MCF 10A (cell line): Measurements from ENCODE around the gene ATG16L2. TPM values are rescaled to one million over a fixed set of nuclear protein-coding genes. Genes with fewer than 3 reads are reported as not detected.
"Not testable (repeated sequence)": the region's sequence is repeated elsewhere in the genome, so short reads cannot be mapped to it uniquely, and the experiment has no call there.

ENCODE experiments used
- BruUV-seq: library from RNA; stranded (reverse); fragments of 400-500 nt; replicated peaks from 2 replicates; lab custom pipeline; 2021; lab: Mats Ljungman, UMichigan
- CTCF ChIA-PET: fragments of 300-600 bp; sonication (Branson Sonifier 250); formaldehyde crosslinking; extraction: SDS; loops from one replicate; lab custom pipeline; 2021; ENCODE audit warnings: antibody characterized with exemption, inconsistent platforms; lab: Yijun Ruan, JAX
- POLR2A ChIA-PET: fragments of 300-600, 350-650 bp; sonication (Branson Sonifier 250); formaldehyde crosslinking; extraction: SDS; loops from one replicate; lab custom pipeline; 2020; ENCODE audit warnings: antibody characterized with exemption, inconsistent platforms; lab: Yijun Ruan, JAX
- DNase-seq: peaks from one replicate; pipeline ENCODE4 v3.0.0-alpha.2; 2018; ENCODE audit not compliant: unreplicated experiment
- H3K27ac Mint-ChIP-seq: one replicate; pipeline ENCODE4 v1.8.0; 2022; ENCODE audit warnings: mild to moderate bottlenecking, low read depth, mixed read lengths; ENCODE audit not compliant: unreplicated experiment
- H3K27me3 Mint-ChIP-seq: one replicate; pipeline ENCODE4 v1.8.0; 2022; ENCODE audit warnings: mixed read lengths; ENCODE audit not compliant: insufficient read depth, unreplicated experiment
- H3K36me3 Mint-ChIP-seq: one replicate; pipeline ENCODE4 v1.8.0; 2022; ENCODE audit warnings: mild to moderate bottlenecking, moderate library complexity, mixed read lengths; ENCODE audit not compliant: insufficient read depth, unreplicated experiment
- H3K4me1 Mint-ChIP-seq: one replicate; pipeline ENCODE4 v1.8.0; 2022; ENCODE audit warnings: mixed read lengths; ENCODE audit not compliant: insufficient read depth, unreplicated experiment
- H3K4me3 Mint-ChIP-seq: one replicate; pipeline ENCODE4 v1.8.0; 2022; ENCODE audit warnings: mild to moderate bottlenecking, moderate library complexity, mixed read lengths; ENCODE audit not compliant: unreplicated experiment
- H3K9me3 Mint-ChIP-seq: one replicate; pipeline ENCODE4 v1.8.0; 2022; ENCODE audit warnings: mixed read lengths; ENCODE audit not compliant: unreplicated experiment
- intact Hi-C: fragments of 100-400 bp; cut with micrococcal nuclease; formaldehyde crosslinking; loops from 2 replicates; pipeline ENCODE4 v1.14.1; 2022
- total RNA-seq: library from RNA; stranded (reverse); gene quantifications from 2 replicates; pipeline ENCODE4 v1.2.3, GENCODE V29; 2022
- TF ChIP-seq, protein P1 (sequence below): fragments of 200-600 bp; IDR thresholded peaks from one replicate; pipeline ENCODE4 v1.8.0; 2022; ENCODE audit warnings: antibody characterized with exemption, mild to moderate bottlenecking; ENCODE audit not compliant: unreplicated experiment

Gene ATG16L2
- total RNA-seq, 1 experiment from 2014 or later, result 11.2 TPM

DNA sequence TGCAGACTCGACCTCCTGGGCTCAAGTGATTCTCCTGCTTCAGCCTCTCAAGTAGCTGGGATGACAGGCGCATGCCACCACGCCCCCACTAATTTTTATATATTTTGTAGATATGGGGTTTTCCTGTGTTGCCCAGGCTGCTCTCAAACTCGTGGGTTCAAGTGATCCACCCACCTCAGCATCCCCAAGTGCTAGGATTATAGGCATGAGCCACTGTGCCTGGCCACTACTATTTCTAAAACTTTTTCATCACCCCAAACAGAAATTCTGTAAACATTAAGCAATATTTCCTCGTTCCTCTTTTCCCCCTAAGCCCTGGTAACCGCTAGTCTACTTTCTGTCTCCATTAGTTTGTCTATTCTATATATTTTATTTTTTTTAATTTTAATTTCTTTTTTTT, 9.0 kb upstream of the ATG16L2 start:
- Mint-ChIP-seq H3K4me3 (no peak overlapping the region), H3K27me3 (no peaks in the 10 kb centered on the region), H3K9me3 (no peaks in the 10 kb centered on the region), H3K36me3 (peaks cover 21% of the 10 kb centered on the region), H3K4me1 (no peaks in the 10 kb centered on the region), H3K27ac (no peak overlapping the region)
- POLR2A ChIA-PET, result interaction anchor here (0.6 kb wide), 2 partner anchors 9 to 126 kb away, joined by 3 to 4 read pairs; no protein-coding TSS in a partner anchor
- BruUV-seq, result no TSS peak
- intact Hi-C loops, result no loop called here
- CTCF ChIA-PET, result interaction anchor here (0.6 kb wide), 1 partner anchor 11 kb away, joined by 5 read pairs; no protein-coding TSS in a partner anchor
- TF ChIP-seq, protein P1, sequence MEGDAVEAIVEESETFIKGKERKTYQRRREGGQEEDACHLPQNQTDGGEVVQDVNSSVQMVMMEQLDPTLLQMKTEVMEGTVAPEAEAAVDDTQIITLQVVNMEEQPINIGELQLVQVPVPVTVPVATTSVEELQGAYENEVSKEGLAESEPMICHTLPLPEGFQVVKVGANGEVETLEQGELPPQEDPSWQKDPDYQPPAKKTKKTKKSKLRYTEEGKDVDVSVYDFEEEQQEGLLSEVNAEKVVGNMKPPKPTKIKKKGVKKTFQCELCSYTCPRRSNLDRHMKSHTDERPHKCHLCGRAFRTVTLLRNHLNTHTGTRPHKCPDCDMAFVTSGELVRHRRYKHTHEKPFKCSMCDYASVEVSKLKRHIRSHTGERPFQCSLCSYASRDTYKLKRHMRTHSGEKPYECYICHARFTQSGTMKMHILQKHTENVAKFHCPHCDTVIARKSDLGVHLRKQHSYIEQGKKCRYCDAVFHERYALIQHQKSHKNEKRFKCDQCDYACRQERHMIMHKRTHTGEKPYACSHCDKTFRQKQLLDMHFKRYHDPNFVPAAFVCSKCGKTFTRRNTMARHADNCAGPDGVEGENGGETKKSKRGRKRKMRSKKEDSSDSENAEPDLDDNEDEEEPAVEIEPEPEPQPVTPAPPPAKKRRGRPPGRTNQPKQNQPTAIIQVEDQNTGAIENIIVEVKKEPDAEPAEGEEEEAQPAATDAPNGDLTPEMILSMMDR, result no peak
- DNase-seq, result no peak

DNA sequence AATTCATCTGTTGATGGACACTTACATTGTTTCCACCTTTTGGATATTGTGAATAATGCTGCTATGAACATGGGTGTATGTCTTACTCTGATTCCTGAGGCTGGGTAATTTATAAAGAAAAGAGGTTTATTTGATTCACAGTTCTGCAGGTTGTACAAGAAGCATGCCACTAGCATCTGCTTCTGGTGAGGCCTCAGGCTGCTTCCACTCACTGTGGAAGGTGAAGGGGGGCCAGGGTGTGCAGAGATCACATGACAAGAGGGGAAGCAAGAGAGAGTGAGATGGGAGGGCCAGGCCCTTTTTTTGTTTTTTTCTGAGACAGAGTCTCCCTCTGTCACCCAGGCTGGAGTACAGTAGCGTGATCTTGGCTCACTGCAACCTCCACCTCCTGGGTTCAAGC, 7.8 kb upstream of the ATG16L2 start:
- DNase-seq, CTCF ChIA-PET, H3K27ac Mint-ChIP-seq, BruUV-seq, H3K4me3 Mint-ChIP-seq, intact Hi-C loops, H3K9me3 Mint-ChIP-seq, H3K4me1 Mint-ChIP-seq, H3K27me3 Mint-ChIP-seq, POLR2A ChIA-PET: not testable (repeated sequence)
- H3K36me3 Mint-ChIP-seq, result peaks cover 28% of the 10 kb centered on the region

- peaks cover 28% of the 10 kb centered on the region for H3K36me3 Mint-ChIP-seq
- no peaks in the 10 kb centered on the region for H3K9me3 Mint-ChIP-seq
- BruUV-seq, result no TSS peak
- no peak overlapping the region for H3K4me3 Mint-ChIP-seq
- ChIA-PET CTCF (interaction anchor here (0.6 to 1.2 kb wide), 2 partner anchors 14 to 96 kb away, joined by 3 to 4 read pairs; no protein-coding TSS in a partner anchor), POLR2A (interaction anchor here (0.6 kb wide), 1 partner anchor 289 kb away, joined by 3 read pairs; no protein-coding TSS in a partner anchor)
- intact Hi-C loops, result no loop called here
- H3K27me3 Mint-ChIP-seq, result no peaks in the 10 kb centered on the region
- DNase-seq, result peak; percentile 40
- TF ChIP-seq, protein P1, result no peak
- peaks cover 6% of the 10 kb centered on the region for H3K4me1 Mint-ChIP-seq
- H3K27ac Mint-ChIP-seq, result no peak overlapping the region
Measured at GRCh38 chr11:72807021-72807693, 7.1 kb upstream of the ATG16L2 start.

- BruUV-seq, result no TSS peak
- Mint-ChIP-seq H3K4me1 (peaks cover 10% of the 10 kb centered on the region), H3K27ac (no peak overlapping the region), H3K36me3 (peaks cover 31% of the 10 kb centered on the region), H3K27me3 (no peaks in the 10 kb centered on the region), H3K4me3 (no peak overlapping the region), H3K9me3 (no peaks in the 10 kb centered on the region)
- intact Hi-C loops, result no loop called here
- POLR2A ChIA-PET, result interaction anchor here (0.6 to 0.7 kb wide), 2 partner anchors 25 to 288 kb away, joined by 3 read pairs; no protein-coding TSS in a partner anchor
- no peak for DNase-seq
- CTCF ChIA-PET, result interaction anchor here (0.6 to 1.2 kb wide), 2 partner anchors 15 to 95 kb away, joined by 3 to 4 read pairs; no protein-coding TSS in a partner anchor
- TF ChIP-seq, protein P1, result no peak
Measured at GRCh38 chr11:72807792-72808191, 6.4 kb upstream of the ATG16L2 start.
